ENCODE results near the gene DLGAP4.

DNA sequence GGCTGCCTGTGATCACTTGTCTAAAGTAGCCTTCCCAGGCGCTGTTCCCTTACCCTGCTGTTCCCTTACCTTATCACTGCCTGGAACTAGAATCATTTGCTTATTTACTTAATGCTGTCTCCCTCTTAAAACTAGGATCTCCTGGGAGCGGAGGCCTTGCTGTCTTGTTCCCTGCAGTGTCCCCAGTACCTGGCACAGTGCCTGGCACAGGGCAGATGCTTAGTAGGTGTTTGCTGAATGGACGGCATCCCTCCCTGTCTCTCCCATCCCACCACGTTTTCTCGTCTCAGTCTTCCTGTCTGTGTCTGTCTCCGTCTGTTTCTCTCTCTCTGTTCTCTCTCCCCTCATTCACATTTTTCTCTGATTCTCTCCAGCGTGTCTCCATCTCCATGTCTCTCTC lies 135.3 kb downstream of the DLGAP4 start:
- TF ChIP-seq POLR2A (IDR thresholded peaks at IDR 0.05) (no peak), POLR2AphosphoS5 (IDR thresholded peaks at IDR 0.05) (no peak)
- TF ChIP-seq, protein P1, sequence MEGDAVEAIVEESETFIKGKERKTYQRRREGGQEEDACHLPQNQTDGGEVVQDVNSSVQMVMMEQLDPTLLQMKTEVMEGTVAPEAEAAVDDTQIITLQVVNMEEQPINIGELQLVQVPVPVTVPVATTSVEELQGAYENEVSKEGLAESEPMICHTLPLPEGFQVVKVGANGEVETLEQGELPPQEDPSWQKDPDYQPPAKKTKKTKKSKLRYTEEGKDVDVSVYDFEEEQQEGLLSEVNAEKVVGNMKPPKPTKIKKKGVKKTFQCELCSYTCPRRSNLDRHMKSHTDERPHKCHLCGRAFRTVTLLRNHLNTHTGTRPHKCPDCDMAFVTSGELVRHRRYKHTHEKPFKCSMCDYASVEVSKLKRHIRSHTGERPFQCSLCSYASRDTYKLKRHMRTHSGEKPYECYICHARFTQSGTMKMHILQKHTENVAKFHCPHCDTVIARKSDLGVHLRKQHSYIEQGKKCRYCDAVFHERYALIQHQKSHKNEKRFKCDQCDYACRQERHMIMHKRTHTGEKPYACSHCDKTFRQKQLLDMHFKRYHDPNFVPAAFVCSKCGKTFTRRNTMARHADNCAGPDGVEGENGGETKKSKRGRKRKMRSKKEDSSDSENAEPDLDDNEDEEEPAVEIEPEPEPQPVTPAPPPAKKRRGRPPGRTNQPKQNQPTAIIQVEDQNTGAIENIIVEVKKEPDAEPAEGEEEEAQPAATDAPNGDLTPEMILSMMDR (IDR thresholded peaks at IDR 0.05): no peak

All from breast epithelium (tissue), 3 donors.